HG03565 (cell line): Measurements from ENCODE around the gene CASP10.
"Not testable (repeated sequence)": the region's sequence is repeated elsewhere in the genome, so short reads cannot be mapped to it uniquely, and the experiment has no call there.

Experiments used
- ATAC-seq: cut with Tn5 transposase; IDR thresholded peaks from one replicate; pipeline ENCODE4 v1.9.1; 2021; ENCODE audit warnings: mild to moderate bottlenecking, moderate library complexity; ENCODE audit not compliant: unreplicated experiment

Gene CASP10

DNA sequence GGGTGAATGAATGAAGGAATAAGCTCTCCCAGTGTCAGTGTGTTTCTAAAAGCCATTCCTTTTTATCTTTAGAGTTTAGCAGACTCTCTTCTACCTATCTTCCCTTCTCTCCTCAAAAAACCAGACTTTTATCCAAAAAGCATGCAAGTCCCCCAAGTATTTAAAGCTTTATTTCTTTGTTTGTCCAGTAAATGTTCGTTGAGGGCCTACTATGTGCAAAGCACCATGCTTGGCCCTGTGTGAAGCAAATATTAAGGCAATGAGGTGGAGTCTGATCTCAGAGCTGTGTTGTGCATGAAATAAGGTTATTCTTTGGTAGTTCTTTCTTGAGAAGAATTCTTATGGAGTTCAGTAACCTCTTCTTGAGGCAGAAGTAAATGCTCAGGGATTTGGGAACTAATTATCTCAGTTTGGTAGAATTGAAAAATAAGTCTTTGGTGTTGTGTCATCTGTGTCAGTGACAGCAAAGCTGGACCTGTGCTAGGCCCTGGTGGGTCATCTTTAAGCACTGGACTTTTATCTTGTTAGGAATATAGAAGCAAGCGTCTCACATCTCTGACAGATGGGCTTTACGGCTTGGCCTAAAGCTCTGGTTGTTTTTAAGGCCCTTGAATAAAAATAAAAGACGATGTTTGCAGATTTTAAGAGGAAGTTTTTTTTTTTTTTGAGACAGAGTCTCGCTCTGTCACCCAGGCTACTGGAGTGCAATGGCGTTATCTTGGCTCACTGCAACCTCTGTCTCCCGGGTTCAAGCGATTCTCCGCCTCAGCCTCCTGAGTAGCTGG lies 28.1 kb upstream of the CASP10 start:
- no peak for ATAC-seq

DNA sequence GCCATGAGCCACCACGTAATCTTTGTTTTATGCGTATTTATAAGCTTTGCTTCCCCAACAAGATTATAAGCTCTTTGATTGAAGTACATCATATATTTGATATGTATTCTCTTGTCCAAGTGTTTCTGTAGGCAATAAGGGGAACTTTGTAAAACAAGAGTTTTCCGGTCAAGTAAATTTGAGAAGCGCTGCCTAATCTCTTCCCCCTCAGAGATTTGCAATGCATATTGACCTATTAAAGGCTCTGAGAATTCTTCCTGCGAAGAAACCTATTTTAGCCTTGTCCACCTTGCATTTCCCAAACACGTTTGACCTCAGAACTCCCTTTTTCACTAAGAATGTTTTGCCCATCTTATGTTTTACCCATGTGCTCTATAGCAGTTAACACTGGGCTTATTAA lies 26.9 kb upstream of the CASP10 start:
- ATAC-seq: no peak

DNA sequence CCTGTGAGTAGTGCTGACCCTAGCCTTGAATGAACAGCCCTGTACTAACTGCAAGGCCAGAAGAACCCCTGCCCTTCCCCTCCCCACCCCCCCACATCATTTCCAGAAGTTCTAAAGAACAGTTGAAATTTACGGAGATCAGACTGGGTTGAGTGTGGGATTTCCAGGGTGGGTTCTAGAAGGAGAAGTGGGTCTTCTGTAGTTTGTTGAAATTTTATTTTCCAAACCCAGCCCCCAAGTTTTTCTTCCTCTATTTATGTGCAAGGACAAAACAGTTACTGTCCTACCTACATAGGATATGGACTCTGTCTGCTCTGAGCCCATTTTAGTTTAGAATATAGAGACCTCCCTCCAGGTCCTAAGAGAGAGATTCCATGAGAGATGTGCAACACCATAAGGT lies 26.3 kb upstream of the CASP10 start:
- ATAC-seq: no peak

GRCh38 chr2:201157694-201158093 lies 25.2 kb upstream of the CASP10 start:
- peak; percentile 10 for ATAC-seq

DNA sequence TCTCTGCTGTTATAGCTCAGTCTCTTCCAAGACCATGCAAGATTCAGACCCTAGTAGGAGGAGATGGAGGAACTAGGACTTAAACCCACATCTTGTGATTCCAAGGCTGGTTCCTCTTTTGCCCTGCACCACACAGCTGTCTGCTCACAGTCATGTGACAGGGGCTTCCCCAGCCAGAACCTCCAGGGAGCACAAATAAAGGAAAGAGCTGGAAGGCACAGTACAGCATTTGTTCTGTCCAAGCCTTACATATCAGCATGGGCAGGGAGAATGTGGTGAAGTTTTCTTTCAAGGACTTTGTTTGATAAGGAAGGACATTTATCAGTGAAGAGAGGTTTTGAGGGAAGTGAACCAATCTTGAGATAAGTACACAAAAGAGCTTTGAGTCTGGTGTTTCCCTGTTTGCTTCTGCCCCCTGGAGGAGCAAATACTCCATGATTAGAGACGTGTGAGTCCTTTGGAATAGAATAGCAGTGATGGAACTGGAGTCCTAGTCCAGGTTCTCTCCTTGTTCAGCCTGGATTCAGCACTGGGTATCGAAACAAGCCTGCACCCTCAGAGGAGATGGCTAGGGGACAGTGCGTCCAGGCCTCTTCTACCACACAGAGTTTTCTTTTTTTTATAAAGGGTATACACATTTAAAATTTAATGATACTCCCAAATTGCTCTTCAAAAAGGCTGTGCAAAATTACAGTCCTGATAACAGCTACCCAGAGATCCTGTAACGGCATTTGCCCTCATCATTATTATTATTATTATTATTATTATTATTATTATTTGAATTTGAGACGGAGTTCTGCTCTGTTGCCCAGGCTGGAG lies 24.6 kb upstream of the CASP10 start:
- ATAC-seq: peak; percentile 86

DNA sequence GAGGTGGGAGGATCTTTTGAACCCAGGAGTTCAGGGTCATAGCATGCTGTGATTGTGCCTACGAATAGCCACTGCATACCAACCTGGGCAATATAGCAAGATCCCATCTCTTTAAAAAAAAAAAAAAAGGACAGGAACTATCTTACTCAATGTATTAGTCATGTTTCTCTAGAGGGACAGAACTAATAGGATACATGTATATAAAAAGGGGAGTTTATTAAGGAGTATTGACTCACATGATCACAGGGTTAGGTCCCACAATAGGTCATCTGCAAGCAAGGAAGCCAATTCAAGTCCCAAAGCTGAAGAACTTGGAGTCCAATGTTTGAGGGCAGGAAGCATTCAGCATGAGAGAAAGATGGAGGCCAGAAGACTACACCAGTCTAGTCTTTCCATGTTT lies 18.8 kb upstream of the CASP10 start:
- no peak for ATAC-seq

- ATAC-seq: no peak
Observed at GRCh38 chr2:201167546-201167945, 15.4 kb upstream of the CASP10 start.

DNA sequence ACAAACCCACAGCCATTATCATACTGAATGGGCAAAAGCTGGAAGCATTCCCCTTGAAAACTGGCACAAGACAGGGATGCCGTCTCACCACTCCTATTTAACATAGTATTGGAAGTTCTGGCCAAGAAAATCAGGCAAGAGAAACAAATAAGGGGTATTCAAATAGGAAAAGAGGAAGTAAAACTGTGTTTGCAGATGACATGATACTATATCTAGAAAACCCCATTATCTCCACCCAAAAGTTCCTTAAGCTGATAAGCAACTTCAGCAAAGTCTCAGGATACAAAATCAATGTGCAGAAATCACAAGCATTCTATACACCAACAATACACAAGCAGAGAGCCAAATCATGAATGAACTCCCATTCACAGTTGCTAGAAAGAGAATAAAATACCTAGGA lies 14.4 kb upstream of the CASP10 start:
- ATAC-seq: not testable (repeated sequence)

- no peak for ATAC-seq
Observed at GRCh38 chr2:201171259-201171814, 11.6 kb upstream of the CASP10 start.

DNA sequence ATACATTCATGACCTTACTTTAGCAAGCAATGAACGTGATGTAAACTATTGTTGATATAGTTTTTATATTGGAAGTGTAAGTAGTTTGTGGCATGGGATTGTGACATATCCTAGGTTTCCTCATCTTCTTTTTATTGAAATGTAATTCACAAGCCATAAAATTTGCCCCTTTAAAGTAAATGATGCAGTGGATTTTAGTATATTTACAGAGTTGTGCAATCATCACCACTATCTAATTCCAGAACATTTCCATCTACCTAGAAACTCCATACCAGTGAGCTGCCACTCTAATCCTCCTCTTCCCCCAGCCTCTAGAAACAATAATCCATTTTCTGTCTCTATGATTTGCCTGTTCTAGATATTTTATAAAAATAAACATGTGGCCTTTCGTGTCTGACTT lies 10.7 kb upstream of the CASP10 start:
- no peak for ATAC-seq

GRCh38 chr2:201174687-201175086 lies 8.3 kb upstream of the CASP10 start:
- no peak for ATAC-seq

DNA sequence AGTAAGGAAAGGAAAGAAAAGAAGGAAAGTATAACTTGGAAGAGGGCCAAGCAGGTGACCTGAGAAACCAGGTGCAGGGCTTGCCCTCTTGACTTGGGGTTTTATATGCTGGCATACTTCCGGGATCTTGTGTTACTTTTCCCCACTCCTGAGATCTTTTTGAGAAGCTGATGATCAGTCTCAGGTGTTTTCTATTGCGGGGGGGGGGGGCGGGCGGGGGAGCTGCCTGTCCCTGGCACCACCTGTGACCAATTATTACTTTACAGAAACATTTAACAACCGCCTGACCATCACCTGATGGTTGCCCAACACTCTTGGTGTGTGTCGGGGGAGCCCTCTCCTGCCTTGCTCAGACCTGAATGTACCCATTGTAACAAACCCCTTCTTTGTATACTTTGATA lies 6.9 kb upstream of the CASP10 start:
- ATAC-seq: no peak

DNA sequence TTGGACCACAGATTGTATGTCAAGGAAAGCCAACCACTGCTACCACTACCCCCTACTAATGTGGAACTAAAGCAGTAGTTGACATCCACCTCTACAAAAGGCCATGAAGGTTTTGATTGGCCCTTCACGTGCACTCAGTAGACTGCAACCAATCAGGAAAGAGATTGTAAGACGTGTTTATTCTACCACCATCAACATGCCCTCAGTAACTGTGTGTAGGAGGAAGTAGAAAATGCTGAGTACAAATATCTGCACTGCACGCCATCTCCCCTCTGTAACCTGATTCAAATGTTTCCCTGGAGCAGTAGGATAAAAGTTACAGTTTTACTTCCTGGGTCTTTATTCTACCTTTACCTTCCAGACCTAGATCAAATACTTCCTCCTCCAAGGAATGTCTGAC lies 2.9 kb upstream of the CASP10 start:
- no peak for ATAC-seq

DNA sequence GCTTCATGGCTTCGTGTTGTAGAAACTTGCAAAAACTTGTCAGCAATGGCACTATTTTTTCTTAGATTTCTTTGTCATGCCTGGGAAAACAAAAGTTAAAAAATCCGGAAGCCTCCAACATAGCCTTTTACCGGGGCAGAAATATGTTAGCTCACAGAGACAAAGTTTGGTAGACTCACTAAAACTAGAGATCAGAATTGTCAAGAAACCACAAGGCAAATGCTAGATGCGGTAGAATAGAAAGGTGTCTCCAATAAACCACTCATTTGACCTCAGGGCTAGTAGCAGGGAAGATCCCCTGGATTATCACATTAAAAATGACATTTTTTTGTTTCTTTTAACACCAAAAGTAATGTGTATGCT lies 405 bp downstream of the CASP10 start:
- ATAC-seq: no peak

DNA sequence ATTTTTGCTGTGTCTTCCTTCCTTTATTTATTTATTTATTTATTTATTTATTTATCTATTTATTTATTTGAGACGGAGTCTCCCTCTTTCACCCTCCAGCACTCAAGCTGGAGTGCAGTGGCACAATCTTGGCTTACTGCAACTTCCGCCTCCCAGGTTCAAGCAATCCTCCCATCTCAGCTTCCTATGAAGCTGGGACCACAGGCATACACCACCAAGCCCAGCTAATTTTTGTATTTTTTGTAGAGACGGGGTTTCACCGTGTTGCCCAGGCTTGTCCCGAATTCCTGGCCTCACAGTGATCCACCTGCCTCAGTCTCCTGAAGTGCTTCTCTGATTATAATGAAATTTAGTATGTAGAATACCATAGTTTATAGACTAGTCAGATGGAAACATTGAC lies 894 bp downstream of the CASP10 start:
- ATAC-seq: not testable (repeated sequence)

- not testable (repeated sequence) for ATAC-seq
Observed at GRCh38 chr2:201184248-201184647, 1.3 kb downstream of the CASP10 start.

- no peak for ATAC-seq
Observed at GRCh38 chr2:201185863-201186262, 2.9 kb downstream of the CASP10 start.

- no peak for ATAC-seq
Observed at GRCh38 chr2:201186982-201187381, 4.0 kb downstream of the CASP10 start.

GRCh38 chr2:201188449-201188848 lies 5.5 kb downstream of the CASP10 start:
- ATAC-seq: no peak

GRCh38 chr2:201191132-201191875 lies 8.4 kb downstream of the CASP10 start:
- ATAC-seq: no peak

DNA sequence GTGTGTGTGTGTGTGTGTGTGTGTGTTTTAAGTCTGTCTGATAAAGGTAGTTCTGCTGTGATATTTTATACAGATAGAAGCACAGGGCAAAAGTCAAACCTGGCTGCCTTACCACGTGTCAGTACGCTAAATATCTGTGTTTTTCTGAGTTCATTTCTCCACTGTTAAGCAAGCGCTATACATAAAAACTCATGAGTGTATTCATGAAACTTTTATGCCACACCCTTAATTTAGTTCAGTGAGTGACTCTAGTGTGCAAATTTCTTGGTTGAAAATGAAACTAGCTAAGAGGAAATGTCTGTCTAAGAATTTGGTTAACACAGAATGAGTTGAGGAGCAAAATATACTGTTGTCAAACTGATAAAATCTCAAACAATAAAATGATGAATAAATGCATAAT lies 11.2 kb downstream of the CASP10 start:
- peak; percentile 95 for ATAC-seq
